Measurements from ENCODE around the gene C13orf42. TPM values are rescaled to one million over a fixed set of nuclear protein-coding genes. Genes with fewer than 3 reads are reported as not detected.

The C13orf42 gene
- total and polyA plus RNA-seq, 4 donors: 0.04 to 0.23 TPM; not detected in 2

DNA sequence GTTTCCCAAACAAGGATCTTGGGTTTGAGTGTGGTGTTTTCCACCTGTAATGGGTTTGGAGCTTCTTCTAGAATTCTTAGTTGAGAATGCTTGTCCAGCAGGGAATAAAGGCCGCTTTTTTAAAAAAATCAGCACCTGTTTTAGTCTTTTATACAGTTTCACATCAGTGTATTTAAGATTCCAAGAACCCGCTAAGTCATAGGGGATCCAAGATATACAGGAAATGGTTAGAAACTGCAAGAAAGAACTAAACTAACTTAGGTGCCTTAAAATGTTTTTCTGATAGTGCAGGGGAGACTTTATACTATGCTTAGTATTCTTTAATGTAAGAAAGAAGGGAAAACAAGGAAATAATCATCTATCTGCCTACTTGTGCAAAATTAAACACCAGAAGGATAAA, 74.7 kb downstream of the C13orf42 start:
- no peak for DNase-seq
- no peaks in the 10 kb centered on the region for H3K36me3 ChIP-seq (ENCODE audit: control insufficient read depth in 4 of 4, insufficient read depth in 4 of 4, low read length in 4 of 4)
- 61 to 75% methylated on average over 2 of the region's 2 CpGs for WGBS, 2 donors

DNA sequence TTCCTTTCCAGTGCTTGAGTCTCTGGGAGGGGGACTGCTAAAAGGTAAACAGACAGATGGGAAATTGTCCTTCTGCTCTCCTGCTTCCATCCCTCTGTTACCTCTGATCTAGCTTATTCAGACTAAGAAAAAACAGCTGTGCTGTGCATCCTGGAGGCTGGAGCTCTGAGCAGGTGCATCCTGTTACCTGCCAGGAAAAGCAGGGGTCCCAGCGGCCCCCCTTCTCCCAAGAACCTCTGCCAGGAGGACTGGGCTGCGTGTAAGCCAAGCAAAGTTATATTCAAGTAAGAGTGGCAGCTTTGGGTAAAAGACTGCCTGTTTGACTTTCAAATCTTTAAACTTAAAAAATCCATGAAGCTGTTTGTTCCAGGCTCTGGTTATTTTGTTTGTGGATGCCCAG, 75.1 kb downstream of the C13orf42 start:
- no peak overlapping the region for H3K4me3 ChIP-seq
- TF ChIP-seq, protein P1, sequence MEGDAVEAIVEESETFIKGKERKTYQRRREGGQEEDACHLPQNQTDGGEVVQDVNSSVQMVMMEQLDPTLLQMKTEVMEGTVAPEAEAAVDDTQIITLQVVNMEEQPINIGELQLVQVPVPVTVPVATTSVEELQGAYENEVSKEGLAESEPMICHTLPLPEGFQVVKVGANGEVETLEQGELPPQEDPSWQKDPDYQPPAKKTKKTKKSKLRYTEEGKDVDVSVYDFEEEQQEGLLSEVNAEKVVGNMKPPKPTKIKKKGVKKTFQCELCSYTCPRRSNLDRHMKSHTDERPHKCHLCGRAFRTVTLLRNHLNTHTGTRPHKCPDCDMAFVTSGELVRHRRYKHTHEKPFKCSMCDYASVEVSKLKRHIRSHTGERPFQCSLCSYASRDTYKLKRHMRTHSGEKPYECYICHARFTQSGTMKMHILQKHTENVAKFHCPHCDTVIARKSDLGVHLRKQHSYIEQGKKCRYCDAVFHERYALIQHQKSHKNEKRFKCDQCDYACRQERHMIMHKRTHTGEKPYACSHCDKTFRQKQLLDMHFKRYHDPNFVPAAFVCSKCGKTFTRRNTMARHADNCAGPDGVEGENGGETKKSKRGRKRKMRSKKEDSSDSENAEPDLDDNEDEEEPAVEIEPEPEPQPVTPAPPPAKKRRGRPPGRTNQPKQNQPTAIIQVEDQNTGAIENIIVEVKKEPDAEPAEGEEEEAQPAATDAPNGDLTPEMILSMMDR (IDR thresholded peaks at IDR 0.05; ENCODE audit: control extremely low read depth, extremely low read depth): no peak
- no peaks in the 10 kb centered on the region for H3K27me3 ChIP-seq (ENCODE audit: control insufficient read depth in 3 of 3, insufficient read depth in 3 of 3, low read length in 2 of 3)
- H3K36me3 ChIP-seq (ENCODE audit: control insufficient read depth in 4 of 4, insufficient read depth in 4 of 4, low read length in 4 of 4): no peaks in the 10 kb centered on the region
- H3K9me3 ChIP-seq (ENCODE audit: control insufficient read depth in 4 of 4, insufficient read depth in 3 of 4, low read length in 3 of 4): no peaks in the 10 kb centered on the region
- no peak overlapping the region for H3K9ac ChIP-seq (ENCODE audit: insufficient read depth in 1 of 2, low read length in 2 of 2)
- ATAC-seq (ENCODE audit: insufficient read depth, low FRiP score) (no peak), DNase-seq (no peak)
- 51 to 66% methylated on average over 2 of the region's 2 CpGs for WGBS, 2 donors
- no peak overlapping the region for H3K27ac ChIP-seq (ENCODE audit: low read depth in 1 of 2, low read length in 1 of 2)
- H3K4me1 ChIP-seq (ENCODE audit: control insufficient read depth in 5 of 5, insufficient read depth in 5 of 5, low read length in 5 of 5): no peaks in the 10 kb centered on the region

More for the DNA sequence above, 74.7 kb downstream of the C13orf42 start:
- no peaks in the 10 kb centered on the region for H3K9me3 ChIP-seq (ENCODE audit: control insufficient read depth in 4 of 4, insufficient read depth in 3 of 4, low read length in 3 of 4)
- H3K27me3 ChIP-seq (ENCODE audit: control insufficient read depth in 3 of 3, insufficient read depth in 3 of 3, low read length in 2 of 3): no peaks in the 10 kb centered on the region
- TF ChIP-seq, protein P1 (IDR thresholded peaks at IDR 0.05; ENCODE audit: control extremely low read depth, extremely low read depth): no peak
- no peaks in the 10 kb centered on the region for H3K4me1 ChIP-seq (ENCODE audit: control insufficient read depth in 5 of 5, insufficient read depth in 5 of 5, low read length in 5 of 5)
- no peak overlapping the region for H3K27ac ChIP-seq (ENCODE audit: low read depth in 1 of 2, low read length in 1 of 2)
- H3K9ac ChIP-seq (ENCODE audit: insufficient read depth in 1 of 2, low read length in 2 of 2): no peak overlapping the region
- ATAC-seq (ENCODE audit: insufficient read depth, low FRiP score): no peak
- H3K4me3 ChIP-seq: no peak overlapping the region

DNA sequence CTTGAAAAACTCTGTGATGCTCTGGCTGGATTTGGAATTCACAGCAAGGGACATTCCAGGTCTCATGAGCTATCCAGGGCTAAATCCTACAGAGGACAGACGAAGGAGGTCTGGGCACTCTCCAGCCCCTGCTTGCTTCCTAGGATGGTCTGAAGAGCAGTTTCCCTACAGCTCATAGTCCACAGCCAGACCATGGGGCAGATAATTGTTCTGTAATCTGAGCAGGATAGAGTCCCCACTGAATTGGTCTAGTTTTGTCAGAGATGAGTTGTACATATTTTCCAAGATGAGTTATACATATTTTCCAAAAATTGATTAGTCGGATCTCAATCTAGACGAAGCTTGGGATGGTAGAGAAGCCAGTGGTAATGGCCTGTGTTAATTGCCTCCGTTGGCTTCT, 75.6 kb downstream of the C13orf42 start:
- Histone ChIP-seq H3K27ac (ENCODE audit: low read depth in 1 of 2, low read length in 1 of 2) (no peak overlapping the region), H3K27me3 (ENCODE audit: control insufficient read depth in 3 of 3, insufficient read depth in 3 of 3, low read length in 2 of 3) (no peaks in the 10 kb centered on the region), H3K4me1 (ENCODE audit: control insufficient read depth in 5 of 5, insufficient read depth in 5 of 5, low read length in 5 of 5) (no peaks in the 10 kb centered on the region), H3K9me3 (ENCODE audit: control insufficient read depth in 4 of 4, insufficient read depth in 3 of 4, low read length in 3 of 4) (no peaks in the 10 kb centered on the region), H3K4me3 (no peak overlapping the region), H3K36me3 (ENCODE audit: control insufficient read depth in 4 of 4, insufficient read depth in 4 of 4, low read length in 4 of 4) (no peaks in the 10 kb centered on the region), H3K9ac (ENCODE audit: insufficient read depth in 1 of 2, low read length in 2 of 2) (no peak overlapping the region)
- 89 to 93% methylated on average over 4 of the region's 4 CpGs for WGBS, 2 donors
- TF ChIP-seq, protein P1 (IDR thresholded peaks at IDR 0.05; ENCODE audit: control extremely low read depth, extremely low read depth): no peak
- ATAC-seq (ENCODE audit: insufficient read depth, low FRiP score): no peak
- no peak for DNase-seq

DNA sequence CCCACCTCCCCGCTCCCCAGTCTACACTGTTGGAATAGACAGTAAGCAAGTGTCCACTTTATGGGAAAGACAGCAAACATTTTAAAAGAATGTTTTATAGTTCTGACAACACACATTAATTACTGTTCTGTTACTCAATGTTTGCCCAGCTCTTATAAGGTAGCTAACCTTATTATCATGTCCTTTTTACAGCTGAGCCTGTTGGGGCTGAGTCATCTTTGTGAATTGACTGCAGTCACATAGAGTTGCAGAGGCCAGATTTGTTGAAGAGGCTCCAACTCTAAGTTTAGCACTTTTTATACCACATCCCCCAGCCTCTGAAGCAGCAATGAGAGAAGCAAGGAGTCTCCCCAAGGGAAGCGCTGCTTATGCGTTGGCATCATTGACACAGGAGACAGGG, 76.2 kb downstream of the C13orf42 start:
- H3K9me3 ChIP-seq (ENCODE audit: control insufficient read depth in 4 of 4, insufficient read depth in 3 of 4, low read length in 3 of 4): no peaks in the 10 kb centered on the region
- WGBS, 2 donors: 78 to 96% methylated on average over 3 of the region's 3 CpGs
- no peaks in the 10 kb centered on the region for H3K27me3 ChIP-seq (ENCODE audit: control insufficient read depth in 3 of 3, insufficient read depth in 3 of 3, low read length in 2 of 3)
- H3K36me3 ChIP-seq (ENCODE audit: control insufficient read depth in 4 of 4, insufficient read depth in 4 of 4, low read length in 4 of 4): no peaks in the 10 kb centered on the region
- no peaks in the 10 kb centered on the region for H3K4me1 ChIP-seq (ENCODE audit: control insufficient read depth in 5 of 5, insufficient read depth in 5 of 5, low read length in 5 of 5)
- H3K9ac ChIP-seq (ENCODE audit: insufficient read depth in 1 of 2, low read length in 2 of 2): no peak overlapping the region
- TF ChIP-seq, protein P1 (IDR thresholded peaks at IDR 0.05; ENCODE audit: control extremely low read depth, extremely low read depth): no peak
- H3K27ac ChIP-seq (ENCODE audit: low read depth in 1 of 2, low read length in 1 of 2): no peak overlapping the region
- H3K4me3 ChIP-seq: no peak overlapping the region
- DNase-seq (no peak), ATAC-seq (ENCODE audit: insufficient read depth, low FRiP score) (no peak)
